ENCODE measurements around the gene MED29.
"Not testable (repeated sequence)": the region's sequence is repeated elsewhere in the genome, so short reads cannot be mapped to it uniquely, and the experiment has no call there.

The MED29 gene

DNA sequence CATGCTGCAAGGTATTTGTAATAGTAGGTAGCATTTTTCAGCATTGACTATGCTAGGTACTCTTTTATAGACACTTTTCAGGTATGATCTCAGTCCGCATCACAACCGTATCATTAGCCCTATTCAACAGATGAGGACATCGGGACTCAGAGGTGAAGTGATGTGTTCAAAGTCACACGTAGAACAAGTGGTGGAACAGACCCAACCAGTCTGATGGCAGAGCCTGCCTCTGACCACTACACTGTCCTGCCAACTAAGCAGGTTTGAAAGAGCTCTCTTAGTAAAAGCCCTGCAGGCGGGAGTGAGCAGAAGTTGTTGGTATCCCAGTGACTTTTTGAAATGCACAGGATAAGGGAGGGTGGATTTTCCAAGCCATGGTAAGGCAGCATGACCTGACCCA lies 20.4 kb upstream of the MED29 start:
- no peak for DNase-seq (ENCODE audit: low read depth in 2 of 2)

- no peak for DNase-seq (ENCODE audit: low read depth in 2 of 2)
These were observed 19.0 kb upstream of the MED29 start for GRCh38 chr19:39372047-39372802.

DNA sequence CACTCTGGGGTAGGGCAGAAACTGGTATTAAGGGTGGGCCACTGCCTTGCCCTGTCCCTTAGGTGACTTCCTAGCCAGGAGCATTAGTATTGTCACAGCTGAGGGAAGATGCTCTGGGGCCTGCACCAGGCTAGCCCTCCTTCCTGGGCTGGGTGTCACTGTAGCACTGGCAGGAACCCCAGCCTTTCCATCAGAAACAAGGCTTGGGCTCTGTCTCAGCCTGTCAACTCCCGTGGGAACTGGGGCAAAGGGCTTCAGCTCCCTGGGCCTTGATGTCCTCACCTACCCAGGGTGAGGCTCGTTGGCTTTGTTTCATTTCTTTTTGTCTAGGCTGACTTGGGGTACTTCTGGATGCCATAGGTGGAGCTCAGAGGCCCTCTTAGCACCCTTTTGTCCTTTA lies 18.2 kb upstream of the MED29 start:
- DNase-seq (ENCODE audit: low read depth in 2 of 2): no peak

DNA sequence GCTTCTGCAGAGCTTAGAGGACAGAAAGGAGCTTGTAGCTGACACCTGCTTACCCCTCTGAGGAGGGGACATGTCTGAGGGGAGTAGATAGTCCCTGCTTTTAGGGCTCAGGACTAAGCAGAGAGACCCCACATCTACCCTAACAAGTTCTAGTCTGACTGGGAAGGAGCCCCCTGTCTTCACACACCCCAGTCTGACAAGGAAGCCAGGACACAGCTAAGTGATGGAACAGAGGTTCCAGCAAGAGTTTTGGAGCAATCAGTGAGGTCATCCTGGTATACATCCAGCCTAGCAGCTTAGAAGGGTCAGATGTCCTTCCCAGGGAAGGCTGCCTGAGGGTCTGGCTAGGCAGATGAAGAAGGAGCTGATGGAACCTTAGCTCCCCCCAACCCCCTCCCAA lies 15.2 kb upstream of the MED29 start:
- DNase-seq (ENCODE audit: low read depth in 2 of 2): no peak

- DNase-seq (ENCODE audit: low read depth in 2 of 2): no peak
These were observed 13.5 kb upstream of the MED29 start for GRCh38 chr19:39377373-39378362.

- not testable (repeated sequence) for DNase-seq (ENCODE audit: low read depth in 2 of 2)
These were observed 11.8 kb upstream of the MED29 start for GRCh38 chr19:39379366-39379765.

DNA sequence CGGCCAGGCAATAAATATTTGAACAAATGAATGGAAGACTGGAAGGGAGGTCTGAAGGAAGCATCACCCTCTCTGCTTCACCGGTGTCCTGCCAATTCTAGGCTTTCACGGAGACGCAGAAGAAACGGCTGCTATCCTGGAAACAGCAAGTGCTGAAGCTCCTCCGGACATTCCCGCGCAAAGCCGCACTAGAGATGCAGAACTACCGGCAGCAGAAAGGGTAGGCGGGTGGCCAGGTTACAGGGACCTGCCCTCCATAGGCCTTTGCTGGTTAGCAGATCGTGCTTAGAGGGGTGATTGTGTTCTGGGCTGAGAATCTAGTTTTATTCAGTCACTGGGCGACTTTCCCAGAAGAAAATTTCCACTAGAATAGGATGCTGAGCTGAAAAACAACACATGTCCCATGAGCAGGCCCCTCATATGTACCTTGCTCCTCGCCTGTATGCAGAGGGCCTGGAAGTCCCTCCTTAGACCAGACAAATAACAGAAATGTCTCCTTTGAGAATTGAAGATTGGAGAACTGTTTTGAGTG lies 11.2 kb upstream of the MED29 start:
- DNase-seq (ENCODE audit: low read depth in 2 of 2): no peak

DNA sequence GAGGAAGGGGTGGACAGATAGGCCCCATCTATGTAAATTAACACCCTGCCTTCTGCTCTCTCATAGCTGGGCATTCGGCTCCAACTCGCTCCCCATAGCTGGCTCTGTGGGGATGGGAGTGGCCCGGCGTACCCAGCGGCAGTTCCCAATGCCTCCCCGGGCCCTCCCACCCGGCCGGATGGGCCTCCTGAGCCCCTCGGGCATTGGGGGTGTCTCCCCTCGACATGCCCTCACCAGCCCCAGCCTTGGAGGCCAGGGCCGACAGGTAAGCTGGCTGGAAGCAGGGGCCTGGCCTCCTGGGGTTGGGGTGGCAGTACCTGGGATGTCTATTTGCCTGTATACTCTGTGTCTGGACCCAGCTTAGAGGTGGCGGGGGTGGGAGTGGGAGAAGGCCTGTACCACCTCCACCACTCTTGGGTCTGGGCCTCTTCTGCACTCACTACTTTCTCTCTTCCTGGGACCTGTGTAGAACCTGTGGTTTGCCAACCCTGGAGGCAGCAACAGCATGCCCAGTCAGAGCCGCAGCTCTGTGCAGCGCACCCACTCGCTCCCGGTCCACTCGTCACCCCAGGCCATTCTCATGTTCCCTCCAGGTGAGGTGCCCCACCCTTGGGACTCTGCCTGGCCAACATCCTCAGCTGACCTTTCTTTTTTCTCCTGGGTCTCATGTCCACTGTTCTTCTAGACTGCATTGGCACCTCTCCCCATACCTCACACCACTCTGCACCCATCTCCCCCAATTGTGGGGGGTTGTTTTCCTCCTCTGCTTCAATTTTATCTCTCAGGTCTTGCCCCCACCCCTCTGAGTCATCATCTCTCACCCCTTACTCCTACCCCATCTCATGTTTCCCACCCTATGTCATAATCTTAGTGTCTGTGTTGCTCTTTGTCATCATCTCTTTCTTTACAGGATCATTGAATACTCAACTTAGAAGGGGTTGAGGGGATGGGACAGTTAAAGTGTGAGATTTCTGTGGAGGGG lies 10.4 kb upstream of the MED29 start:
- no peak for DNase-seq (ENCODE audit: low read depth in 2 of 2)

DNA sequence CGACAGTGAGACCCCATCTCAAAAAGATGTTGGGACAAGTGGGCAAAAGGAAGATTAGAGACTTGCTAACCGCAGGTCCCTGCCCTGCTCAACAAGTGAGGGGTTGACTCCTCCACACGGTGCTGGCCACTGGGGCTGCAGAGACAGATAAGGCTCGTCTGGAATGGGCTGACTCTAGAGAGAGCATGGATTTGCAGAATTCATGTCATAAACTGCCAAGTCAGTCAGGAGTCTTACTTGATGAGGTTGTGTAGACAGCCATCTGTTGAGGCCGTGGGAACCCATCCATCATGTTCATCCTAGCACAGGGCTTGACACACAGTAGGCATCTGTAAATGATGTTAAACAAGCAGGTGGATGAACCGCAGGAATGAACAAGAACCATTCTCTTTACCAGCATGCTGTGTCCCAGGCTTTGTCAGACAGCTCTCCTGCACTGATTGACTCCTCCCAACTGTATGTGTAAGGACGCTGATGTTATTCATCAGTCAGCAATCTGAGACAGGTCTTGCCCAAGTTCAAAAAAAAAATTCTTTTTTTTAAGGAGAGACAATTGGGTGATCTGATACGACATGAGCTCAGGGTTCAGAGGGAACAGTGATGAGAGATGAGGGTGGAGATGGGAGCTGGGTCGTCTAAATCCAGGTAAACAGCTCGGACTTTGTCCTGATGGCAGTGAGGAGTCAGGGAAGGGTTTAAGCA lies 9.1 kb upstream of the MED29 start:
- no peak for DNase-seq (ENCODE audit: low read depth in 2 of 2)

DNA sequence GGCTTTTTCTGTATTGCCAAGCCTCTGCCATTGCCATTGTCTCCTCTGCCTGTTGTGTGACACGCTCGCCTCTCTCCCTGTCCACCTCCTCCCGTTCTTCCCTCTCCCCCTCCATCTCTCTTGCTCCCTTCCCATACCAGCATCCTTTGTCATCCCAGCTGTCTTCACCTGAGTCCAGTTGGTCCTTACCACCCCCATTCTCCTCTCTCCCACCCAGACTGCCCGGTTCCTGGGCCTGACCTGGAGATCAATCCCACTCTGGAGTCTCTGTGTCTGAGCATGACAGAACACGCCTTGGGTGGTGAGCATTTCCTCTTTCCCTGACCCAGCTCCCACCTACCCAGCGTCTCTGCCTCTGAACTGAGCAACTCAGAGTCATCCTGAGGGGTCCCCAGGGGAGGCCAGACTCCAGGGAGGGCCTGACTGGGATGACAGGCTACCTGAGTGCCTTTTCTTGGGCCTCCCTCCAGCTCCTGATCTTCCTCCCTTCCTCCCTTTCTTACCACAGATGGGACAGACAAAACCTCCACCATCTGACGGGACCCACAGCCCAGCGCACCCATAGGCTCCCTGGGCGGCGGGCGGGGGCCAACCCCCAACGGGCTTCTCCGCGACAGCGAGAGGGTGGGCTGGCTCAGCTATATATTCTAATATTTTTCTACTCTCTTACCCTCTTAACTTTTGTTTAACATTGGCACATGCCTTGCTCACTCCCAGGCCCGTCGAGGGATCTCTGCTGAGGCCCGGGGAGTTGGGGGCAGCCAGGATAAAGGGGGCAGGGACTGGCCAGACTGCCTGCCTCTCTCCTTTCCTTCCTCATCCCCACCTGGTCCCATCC lies 8.0 kb upstream of the MED29 start:
- no peak for DNase-seq (ENCODE audit: low read depth in 2 of 2)

DNA sequence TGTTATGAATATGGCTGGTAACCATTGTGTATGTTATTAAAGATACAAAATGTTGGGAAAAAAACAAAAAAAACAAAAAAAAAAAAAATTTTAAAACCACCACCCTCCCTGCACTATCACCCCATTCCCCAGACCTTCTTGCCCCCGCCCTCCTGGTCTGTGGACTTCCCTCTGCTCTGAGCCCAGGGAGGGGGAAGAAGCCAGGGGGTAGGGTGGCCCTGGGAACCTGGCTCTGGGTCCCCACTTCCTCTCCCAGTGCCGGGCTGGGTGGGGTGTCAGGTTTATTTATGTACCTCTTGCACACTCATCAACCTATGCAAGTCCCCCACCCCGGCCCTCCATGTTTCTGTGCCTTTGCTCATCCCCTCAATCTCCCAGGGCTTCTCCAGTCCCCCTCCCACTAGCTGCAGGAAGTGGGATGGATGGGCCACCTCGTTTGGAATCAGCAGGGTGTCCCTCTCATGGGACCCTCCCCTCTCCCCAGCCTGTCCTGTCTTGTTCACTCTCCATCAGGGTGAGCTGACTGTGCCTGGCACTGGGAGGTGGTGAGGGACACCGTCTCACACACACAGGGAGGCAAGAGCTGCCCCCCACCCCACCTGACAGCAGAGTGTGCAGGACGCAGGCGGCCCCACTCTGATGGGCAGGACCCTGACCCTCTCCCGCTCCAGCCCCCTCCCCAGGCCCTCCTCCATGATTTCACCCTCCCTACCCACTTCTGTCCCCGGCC lies 6.2 kb upstream of the MED29 start:
- no peak for DNase-seq (ENCODE audit: low read depth in 2 of 2)

DNA sequence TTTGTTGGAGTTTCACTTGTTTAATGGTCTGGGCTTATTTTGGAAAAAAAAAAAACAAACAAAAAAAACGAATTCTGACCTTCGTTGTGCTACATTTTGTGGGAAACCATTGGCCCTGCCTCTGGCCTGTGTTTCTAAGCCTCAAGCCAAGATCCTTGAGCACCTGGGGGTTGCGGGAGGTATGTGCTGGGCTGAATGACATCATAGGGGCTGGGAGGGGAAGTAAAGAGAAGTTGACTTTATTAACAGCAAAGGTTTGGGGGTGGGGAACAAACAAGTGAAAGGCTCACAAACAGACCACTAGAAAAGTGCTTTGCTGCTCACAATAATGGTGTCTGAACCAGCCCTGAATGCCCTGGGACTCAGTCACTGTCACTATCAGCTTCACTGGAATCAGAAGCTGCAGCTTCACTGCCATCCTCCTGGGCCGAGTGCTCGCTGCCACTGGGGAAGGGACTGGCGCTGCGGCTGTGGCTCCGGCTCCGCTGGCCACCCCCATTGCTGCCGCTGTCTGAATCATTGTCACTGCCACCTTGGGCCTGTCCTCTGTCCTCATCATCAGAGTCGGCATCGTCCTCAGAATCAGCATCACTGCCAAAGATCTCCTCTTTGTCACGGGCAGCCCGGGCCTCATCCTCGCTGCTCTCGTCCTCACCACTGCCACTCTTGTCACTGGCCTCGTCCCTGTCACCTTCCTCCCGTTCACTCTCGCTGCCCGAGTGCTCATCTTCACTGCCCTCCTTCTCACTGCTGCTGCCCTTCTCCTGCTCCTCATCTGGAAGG lies 5.4 kb upstream of the MED29 start:
- no peak for DNase-seq (ENCODE audit: low read depth in 2 of 2)

DNA sequence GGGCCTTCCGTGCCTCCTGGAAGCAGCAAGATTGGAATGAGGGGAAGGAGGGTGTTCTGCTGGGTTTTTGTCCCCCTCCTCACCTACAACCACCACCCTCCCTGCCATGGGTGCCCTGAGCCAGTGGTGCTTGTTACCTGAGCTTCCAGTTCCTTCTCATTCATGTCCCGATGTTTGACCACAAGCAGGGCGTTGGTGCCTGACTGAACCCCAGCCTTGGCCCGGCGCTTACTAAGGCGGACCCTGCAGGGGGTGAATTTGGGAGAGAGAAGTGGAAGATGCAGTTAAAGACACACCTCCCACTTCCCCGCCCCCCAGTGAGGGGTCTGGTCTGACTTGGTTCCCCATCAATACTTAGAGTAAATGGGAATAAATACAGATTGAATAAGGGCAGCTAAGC lies 4.6 kb upstream of the MED29 start:
- DNase-seq (ENCODE audit: low read depth in 2 of 2): no peak

DNA sequence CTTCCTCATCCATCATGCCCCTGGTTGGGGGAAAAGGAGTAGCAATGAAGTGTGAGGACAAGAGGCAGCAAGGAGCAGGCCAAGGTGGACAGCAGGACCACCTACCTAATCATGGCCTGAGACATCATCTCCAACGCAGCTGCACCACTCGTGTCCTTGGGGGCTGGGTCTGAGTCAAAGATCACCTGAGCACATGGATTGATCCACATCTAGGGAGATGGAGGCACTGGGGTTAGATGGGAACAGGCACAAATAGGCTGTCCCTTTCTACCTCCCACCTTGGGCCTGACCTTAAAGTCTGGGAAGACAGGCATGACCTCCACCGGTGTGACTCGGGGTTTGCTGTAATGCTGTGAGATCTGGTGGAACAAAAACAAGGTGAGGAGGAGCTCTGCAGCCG lies 2.5 kb upstream of the MED29 start:
- DNase-seq (ENCODE audit: low read depth in 2 of 2): no peak

DNA sequence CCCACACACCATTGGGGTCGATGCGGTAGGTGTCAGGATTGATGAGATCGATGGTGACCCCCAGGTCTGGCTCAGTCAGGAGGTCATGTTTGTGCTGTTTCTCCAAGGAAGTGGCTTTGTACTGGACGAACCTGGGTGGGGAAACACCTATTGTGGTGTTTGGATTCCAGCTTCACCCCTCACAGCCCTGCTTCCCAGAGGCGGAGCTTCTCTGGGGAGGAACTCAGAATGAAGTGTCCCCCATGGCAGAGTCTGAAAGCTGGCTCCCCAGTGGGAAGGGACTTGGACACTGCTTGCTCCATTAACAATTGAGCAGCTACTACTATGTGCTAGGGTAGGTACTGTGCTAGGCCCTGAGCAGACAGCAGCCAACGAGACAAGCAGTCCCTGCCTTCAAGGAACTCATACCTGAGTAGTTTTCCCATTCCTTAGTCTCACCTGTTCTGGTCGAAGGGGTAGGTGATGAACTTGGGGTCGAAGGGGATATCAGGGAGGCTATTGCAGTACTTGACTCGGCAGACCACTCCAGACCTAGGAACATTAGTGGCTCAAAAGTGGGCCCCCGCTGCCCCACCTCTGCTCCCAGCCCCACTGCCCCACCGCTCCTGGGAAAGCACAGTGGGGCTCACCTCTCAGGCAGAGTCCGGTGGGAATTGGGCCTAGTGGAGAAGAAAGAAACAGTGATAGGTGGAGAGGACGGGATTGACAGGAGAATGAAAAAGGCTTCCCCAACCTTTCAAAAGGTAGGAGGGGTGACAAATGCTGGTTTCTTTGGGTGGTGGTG lies 1.4 kb upstream of the MED29 start:
- DNase-seq (ENCODE audit: low read depth in 2 of 2): no peak

- peak in 1 of 2 donors; percentile 37 for DNase-seq (ENCODE audit: low read depth in 2 of 2)
These were observed 777 bp upstream of the MED29 start for GRCh38 chr19:39390451-39390750.

- peak; percentile 91 to 93 for DNase-seq (ENCODE audit: low read depth in 2 of 2)
These were observed 6.5 kb downstream of the MED29 start for GRCh38 chr19:39397360-39398296.

All from stimulated activated CD8-positive, alpha-beta memory T cell treated with anti-CD3 and anti-CD28 coated beads, Interleukin-2, amount 100 ng/mL, for 1 hour (primary cell).